A549 (cell line): ENCODE results near the gene CA11. TPM values are rescaled to one million over a fixed set of nuclear protein-coding genes. Genes with fewer than 3 reads are reported as not detected.

Source experiments
- ATAC-seq, 2 experiments: fragments of 200-7000 bp in 1 of 2; fragments of >200 bp in 1 of 2; cut with Nextera tagmentation in 1 of 2; cut with Tn5 transposase in 1 of 2; 3 replicates each; pipeline versions ENCODE4 v1.8.0 to v1.9.1; 2018 to 2020; ENCODE audit warnings: mild to moderate bottlenecking in 1 of 2, moderate library complexity in 1 of 2
- CTCF ChIA-PET: fragments of 300-600 bp; sonication (Branson Sonifier 250); formaldehyde crosslinking; extraction: SDS; loops from one replicate; lab custom pipeline; 2021; ENCODE audit warnings: antibody characterized with exemption, inconsistent platforms; lab: Yijun Ruan, JAX
- POLR2A ChIA-PET: fragments of 350-600 bp; formaldehyde crosslinking; extraction: SDS; loops from one replicate; lab custom pipeline; 2021; ENCODE audit warnings: antibody characterized with exemption, inconsistent platforms; lab: Yijun Ruan, JAX
- DNase-seq, 2 experiments: peaks; one replicate each; pipeline versions ENCODE4 v3.0.0 to v3.0.0-alpha.2; 2011 to 2016; ENCODE audit warnings: low read depth in 1 of 2, low spot score in 1 of 2
- FAIRE-seq: peaks from 2 replicates; lab custom pipeline; 2011; peaks lifted over from hg19 to GRCh38; lab: Jason Lieb, UNC
- H3K27ac ChIP-seq, 2 experiments: fragments of >200 bp; sonication (Bioruptor Twin); formaldehyde crosslinking; 3 replicates each; pipeline ENCODE4 v1.5.1; 2016 to 2017
- H3K4me1 ChIP-seq: fragments of >200 bp; sonication (Bioruptor Twin); formaldehyde crosslinking; 3 replicates; pipeline ENCODE4 v1.6.1; 2016
- H3K4me2 ChIP-seq: fragments of >200 bp; sonication (Bioruptor Twin); formaldehyde crosslinking; 3 replicates; pipeline ENCODE4 v1.6.1; 2016
- H3K4me3 ChIP-seq: fragments of >200 bp; sonication (Bioruptor Twin); formaldehyde crosslinking; 3 replicates; pipeline ENCODE4 v1.5.1; 2016
- H3K9me3 ChIP-seq: fragments of >200 bp; sonication (Bioruptor Twin); formaldehyde crosslinking; 3 replicates; pipeline ENCODE4 v1.6.1; 2016
- EHF ChIP-seq: fragments of 250-450 bp; sonication (Bioruptor Pico); IDR thresholded peaks from 2 replicates; pipeline ENCODE4 v1.5.0; 2020; ENCODE audit warnings: mild to moderate bottlenecking
- ESRRA ChIP-seq: fragments of 150-350 bp; IDR thresholded peaks from 2 replicates; pipeline ENCODE4 v1.6.1; 2014; ENCODE audit warnings: mild to moderate bottlenecking, low read length, borderline replicate concordance
- JUN ChIP-seq, 2 experiments: fragments of >200 bp; sonication (Bioruptor Twin); formaldehyde crosslinking; IDR thresholded peaks; 2 replicates in 1 of 2; 3 replicates in 1 of 2; pipeline ENCODE4 v1.6.1; 2016 to 2017
- JUNB ChIP-seq: fragments of >200 bp; sonication (Bioruptor Twin); formaldehyde crosslinking; IDR thresholded peaks from 2 replicates; pipeline ENCODE4 v1.6.1; 2016
- KDM1A ChIP-seq: fragments of 200-600 bp; sonication (generic); IDR thresholded peaks from 2 replicates; pipeline ENCODE4 v1.6.1; 2016; ENCODE audit warnings: low read depth, mild to moderate bottlenecking
- MAFK ChIP-seq: fragments of 450-650 bp; IDR thresholded peaks from 2 replicates; pipeline ENCODE4 v1.6.1; 2014; ENCODE audit not compliant: partially characterized antibody
- NFE2L2 ChIP-seq: fragments of 150-350 bp; conservative IDR thresholded peaks from 2 replicates; pipeline ENCODE4 v1.6.1; 2014; ENCODE audit warnings: low read length
- NR3C1 ChIP-seq: fragments of >200 bp; sonication (Bioruptor Twin); formaldehyde crosslinking; IDR thresholded peaks from 3 replicates; pipeline ENCODE4 v1.6.1; 2017
- RAD21 ChIP-seq, 2 experiments: fragments of >200 bp in 1 of 2; sonication (Bioruptor Twin) in 1 of 2; formaldehyde crosslinking in 1 of 2; IDR thresholded peaks in 1 of 2; conservative IDR thresholded peaks in 1 of 2; 2 replicates in 1 of 2; 3 replicates in 1 of 2; pipeline ENCODE4 v1.6.1; 2012 to 2018; ENCODE audit warnings: inconsistent platforms in 1 of 2
- RFX5 ChIP-seq: fragments of 450-650 bp; IDR thresholded peaks from 2 replicates; pipeline ENCODE4 v1.7.1; 2014; ENCODE audit warnings: antibody characterized with exemption, mild to moderate bottlenecking, moderate library complexity
- RNF2 ChIP-seq: fragments of 200-600 bp; sonication (generic); IDR thresholded peaks from 2 replicates; pipeline ENCODE4 v1.6.1; 2016; ENCODE audit warnings: low read depth, mild to moderate bottlenecking, antibody characterized with exemption, moderate library complexity, borderline replicate concordance
- SMC3 ChIP-seq: fragments of >200 bp; sonication (Bioruptor Twin); formaldehyde crosslinking; IDR thresholded peaks from 3 replicates; pipeline ENCODE4 v1.6.1; 2018; ENCODE audit warnings: inconsistent platforms
- SREBF2 ChIP-seq: fragments of 450-650 bp; IDR thresholded peaks from 2 replicates; pipeline ENCODE4 v1.6.1; 2014; ENCODE audit warnings: mild to moderate bottlenecking, moderate library complexity
- ZC3H11A ChIP-seq: fragments of 450-650 bp; IDR thresholded peaks from 2 replicates; pipeline ENCODE4 v1.6.1; 2014; ENCODE audit warnings: antibody characterized with exemption, mild to moderate bottlenecking
- ZFP36 ChIP-seq: fragments of 450-650 bp; IDR thresholded peaks from 2 replicates; pipeline ENCODE4 v1.6.1; 2014; ENCODE audit warnings: borderline replicate concordance; ENCODE audit not compliant: partially characterized antibody
- ZNF302 ChIP-seq: fragments of 250-450 bp; sonication (Bioruptor Pico); IDR thresholded peaks from 2 replicates; pipeline ENCODE4 v1.9.0; 2021; ENCODE audit warnings: inconsistent platforms, mild to moderate bottlenecking, moderate library complexity
- ZSCAN20 ChIP-seq: fragments of 250-450 bp; sonication (Bioruptor Pico); IDR thresholded peaks from 2 replicates; pipeline ENCODE4 v1.8.0; 2022; ENCODE audit warnings: mild to moderate bottlenecking, moderate library complexity
- WGBS: methylation state at CpG from one replicate; pipeline ENCODE4 v1.1.6; 2017; ENCODE audit errors: missing lambda C conversion rate; 5-methylcytosine and 5-hydroxymethylcytosine counted together
- polyA plus RNA-seq, 4 experiments: library from polyadenylated mRNA; depleted of rRNA in 3 of 4; stranded (reverse); fragments of >200 nt; fragmentation: RNase III in 1 of 4; extraction: RNeasy Plus Mini Kit Qiagen cat#74134 plus additional on column Dnase treatment in 1 of 4; gene quantifications; 2 replicates in 3 of 4; 3 replicates in 1 of 4; pipeline ENCODE4 v1.2.3, GENCODE V29; 2011 to 2017
- TF ChIP-seq, protein P1 (sequence below): fragments of 150-350 bp; IDR thresholded peaks from 2 replicates; pipeline ENCODE4 v1.6.1; 2014; ENCODE audit warnings: low read depth, mild to moderate bottlenecking, low read length
- TF ChIP-seq, protein P2 (sequence below): fragments of >200 bp; sonication (Bioruptor Twin); formaldehyde crosslinking; IDR thresholded peaks from 3 replicates; pipeline ENCODE4 v1.5.1; 2016
- TF ChIP-seq, protein P3 (sequence below): IDR thresholded peaks from 2 replicates; pipeline ENCODE4 v1.6.1; 2012; ENCODE audit warnings: low read depth, borderline replicate concordance

Gene CA11
- polyA plus RNA-seq, 2 of the 4 experiments (the other 2 are of a cell fraction), result 9.8 to 21.0 TPM

DNA sequence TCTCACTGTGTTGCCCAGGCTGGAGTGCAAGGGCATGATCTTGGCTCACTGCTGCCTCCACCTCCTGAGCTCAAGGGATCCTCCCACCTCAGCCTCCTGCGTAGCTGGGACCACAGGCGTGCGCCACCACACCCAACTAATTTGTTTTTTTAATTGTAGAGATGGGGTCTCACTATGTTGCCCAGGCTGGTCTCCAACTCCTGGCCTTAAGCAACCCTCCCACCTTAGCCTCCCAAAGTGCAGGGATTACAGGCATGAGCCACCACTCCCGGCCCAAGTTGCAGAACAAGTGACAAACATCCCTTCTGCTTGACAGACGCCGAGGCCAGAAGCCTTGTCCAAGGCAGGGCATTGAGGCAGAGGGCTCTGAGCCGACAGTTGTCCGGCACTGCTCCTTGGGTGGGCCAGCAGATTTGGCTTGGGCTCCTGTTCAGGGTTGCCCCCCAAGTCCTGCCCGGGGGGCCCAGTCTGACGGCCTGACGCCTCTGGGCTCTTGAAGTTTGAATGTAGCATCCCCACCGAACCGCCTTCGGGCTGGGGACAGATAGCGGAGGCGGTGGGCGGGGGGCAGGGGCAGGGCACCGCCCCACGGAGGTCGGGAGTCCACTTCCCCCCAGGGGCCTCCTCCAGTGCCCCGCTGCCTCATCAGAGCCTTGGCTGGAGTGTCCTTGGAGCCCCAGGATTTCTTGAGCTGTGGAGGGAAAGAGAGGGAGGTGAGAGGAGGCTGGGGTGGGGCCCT, 45.1 kb downstream of the CA11 start:
- WGBS, result 85% methylated on average over 17 of the region's 21 CpGs
- peak overlapping the region in 1 of 2 experiments; percentile 77; a peak in 1 of 6 replicates for H3K27ac ChIP-seq
- peaks cover 14% of the 10 kb centered on the region for H3K4me1 ChIP-seq
- DNase-seq, result no peak
- ChIA-PET POLR2A (interaction anchor here (1.7 kb wide), 1 partner anchor 18 kb away, joined by 5 read pairs; the partner anchor contains the start of genes RPL18 and SPHK2), CTCF (interaction anchor here (0.6 to 18.9 kb wide), 11 partner anchors 8 to 335 kb away, joined by 3 to 396 read pairs (median 4); no protein-coding TSS in a partner anchor)
- no peak for FAIRE-seq
- no peak for ATAC-seq
- no peak overlapping the region for H3K4me3 ChIP-seq
- no peak overlapping the region for H3K4me2 ChIP-seq
- TF ChIP-seq KDM1A (no peak), ZSCAN20 (CRISPR knock-in tag) (no peak), RFX5 (no peak), NFE2L2 (no peak), ZC3H11A (no peak), ZNF302 (CRISPR knock-in tag) (no peak), JUNB (no peak), RNF2 (no peak), RAD21 (conservative IDR thresholded peaks at IDR 0.05 in 1 of 2, IDR thresholded peaks at IDR 0.05 in 1 of 2) (no peak), MAFK (no peak), ZFP36 (no peak), EHF (CRISPR knock-in tag) (no peak), NR3C1 (no peak)
- TF ChIP-seq, protein P1, sequence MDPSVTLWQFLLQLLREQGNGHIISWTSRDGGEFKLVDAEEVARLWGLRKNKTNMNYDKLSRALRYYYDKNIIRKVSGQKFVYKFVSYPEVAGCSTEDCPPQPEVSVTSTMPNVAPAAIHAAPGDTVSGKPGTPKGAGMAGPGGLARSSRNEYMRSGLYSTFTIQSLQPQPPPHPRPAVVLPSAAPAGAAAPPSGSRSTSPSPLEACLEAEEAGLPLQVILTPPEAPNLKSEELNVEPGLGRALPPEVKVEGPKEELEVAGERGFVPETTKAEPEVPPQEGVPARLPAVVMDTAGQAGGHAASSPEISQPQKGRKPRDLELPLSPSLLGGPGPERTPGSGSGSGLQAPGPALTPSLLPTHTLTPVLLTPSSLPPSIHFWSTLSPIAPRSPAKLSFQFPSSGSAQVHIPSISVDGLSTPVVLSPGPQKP, result no peak
- TF ChIP-seq, protein P2, sequence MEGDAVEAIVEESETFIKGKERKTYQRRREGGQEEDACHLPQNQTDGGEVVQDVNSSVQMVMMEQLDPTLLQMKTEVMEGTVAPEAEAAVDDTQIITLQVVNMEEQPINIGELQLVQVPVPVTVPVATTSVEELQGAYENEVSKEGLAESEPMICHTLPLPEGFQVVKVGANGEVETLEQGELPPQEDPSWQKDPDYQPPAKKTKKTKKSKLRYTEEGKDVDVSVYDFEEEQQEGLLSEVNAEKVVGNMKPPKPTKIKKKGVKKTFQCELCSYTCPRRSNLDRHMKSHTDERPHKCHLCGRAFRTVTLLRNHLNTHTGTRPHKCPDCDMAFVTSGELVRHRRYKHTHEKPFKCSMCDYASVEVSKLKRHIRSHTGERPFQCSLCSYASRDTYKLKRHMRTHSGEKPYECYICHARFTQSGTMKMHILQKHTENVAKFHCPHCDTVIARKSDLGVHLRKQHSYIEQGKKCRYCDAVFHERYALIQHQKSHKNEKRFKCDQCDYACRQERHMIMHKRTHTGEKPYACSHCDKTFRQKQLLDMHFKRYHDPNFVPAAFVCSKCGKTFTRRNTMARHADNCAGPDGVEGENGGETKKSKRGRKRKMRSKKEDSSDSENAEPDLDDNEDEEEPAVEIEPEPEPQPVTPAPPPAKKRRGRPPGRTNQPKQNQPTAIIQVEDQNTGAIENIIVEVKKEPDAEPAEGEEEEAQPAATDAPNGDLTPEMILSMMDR, result no peak
- no peaks in the 10 kb centered on the region for H3K9me3 ChIP-seq

DNA sequence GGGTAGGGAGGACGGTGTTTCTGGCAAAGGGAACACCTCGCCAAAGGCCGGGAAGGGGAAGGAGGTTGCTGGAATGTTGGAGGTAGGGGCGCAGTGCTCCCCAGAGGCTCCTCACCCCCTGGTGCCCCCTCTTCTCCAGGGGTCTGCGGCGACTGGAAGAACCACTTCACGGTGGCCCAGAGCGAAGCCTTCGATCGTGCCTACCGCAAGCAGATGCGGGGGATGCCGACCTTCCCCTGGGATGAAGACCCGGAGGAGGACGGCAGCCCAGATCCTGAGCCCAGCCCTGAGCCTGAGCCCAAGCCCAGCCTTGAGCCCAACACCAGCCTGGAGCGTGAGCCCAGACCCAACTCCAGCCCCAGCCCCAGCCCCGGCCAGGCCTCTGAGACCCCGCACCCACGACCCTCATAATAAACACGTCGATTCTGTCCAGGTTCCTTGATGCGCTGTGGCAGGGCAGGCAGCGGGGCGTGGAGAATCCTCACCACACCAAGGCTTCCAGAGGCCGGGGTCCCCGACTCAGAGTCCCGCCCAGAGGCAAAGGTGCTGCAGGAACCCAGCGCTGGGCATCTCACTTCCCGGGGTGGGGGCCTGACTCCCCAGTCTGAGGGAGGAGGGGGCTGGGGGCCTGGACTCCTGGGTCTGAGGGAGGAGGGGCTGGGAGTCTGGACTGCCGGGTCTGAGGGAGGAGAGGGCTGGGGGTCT, 46.8 kb downstream of the CA11 start:
- Histone ChIP-seq H3K4me2 (no peak overlapping the region), H3K27ac (no peak overlapping the region), H3K4me3 (no peak overlapping the region), H3K4me1 (peaks cover 14% of the 10 kb centered on the region), H3K9me3 (no peaks in the 10 kb centered on the region)
- ChIA-PET POLR2A (no interaction called here), CTCF (interaction anchor here (1.0 to 18.9 kb wide), 5 partner anchors 9 to 110 kb away, joined by 3 to 396 read pairs (median 7); no protein-coding TSS in a partner anchor)
- 79% methylated on average over 18 of the region's 30 CpGs for WGBS
- ATAC-seq, result peak; percentile 25 to 26; a peak in 3 of 6 replicates
- DNase-seq, result no peak
- no peak for FAIRE-seq
- TF ChIP-seq ESRRA (no peak), NFE2L2 (no peak), SREBF2 (no peak), RNF2 (no peak), JUN (IDR thresholded peaks at IDR 0.05) (no peak), SMC3 (no peak)
- TF ChIP-seq, protein P3, sequence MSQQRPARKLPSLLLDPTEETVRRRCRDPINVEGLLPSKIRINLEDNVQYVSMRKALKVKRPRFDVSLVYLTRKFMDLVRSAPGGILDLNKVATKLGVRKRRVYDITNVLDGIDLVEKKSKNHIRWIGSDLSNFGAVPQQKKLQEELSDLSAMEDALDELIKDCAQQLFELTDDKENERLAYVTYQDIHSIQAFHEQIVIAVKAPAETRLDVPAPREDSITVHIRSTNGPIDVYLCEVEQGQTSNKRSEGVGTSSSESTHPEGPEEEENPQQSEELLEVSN, result no peak
